ENCODE results near the gene HEYL. TPM values are rescaled to one million over a fixed set of nuclear protein-coding genes. Genes with fewer than 3 reads are reported as not detected.
A peak's percentile ranks its signal among the peaks of the same experiment; 100 is the strongest.
"Not testable (repeated sequence)": the region's sequence is repeated elsewhere in the genome, so short reads cannot be mapped to it uniquely, and the experiment has no call there.

HEYL gene
- total RNA-seq, 4 donors from 2014 or later: 9.4 to 64.0 (median 13.4) TPM

DNA sequence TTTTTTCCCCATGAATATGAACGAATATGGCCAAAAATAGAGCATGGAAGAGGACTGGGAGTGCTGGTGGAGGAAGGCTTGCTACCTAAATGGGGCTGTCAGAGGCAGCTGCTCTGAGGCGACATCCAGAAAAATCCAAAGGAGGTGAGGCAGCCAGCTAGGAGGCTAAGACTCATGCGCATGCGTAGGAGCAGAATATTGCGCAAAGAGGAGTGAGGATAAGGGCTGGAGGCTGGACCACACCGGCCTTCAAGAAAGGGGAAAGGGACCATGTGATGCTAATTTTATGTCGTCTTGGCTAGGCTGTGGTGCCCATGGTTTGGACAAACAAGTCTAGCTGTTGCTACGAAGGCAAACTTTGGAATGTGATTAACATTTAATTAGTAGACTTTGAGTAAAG is 30.5 kb downstream of the HEYL start:
- DNase-seq: peak in 1 of 2 donors; percentile 40
- no peaks in the 10 kb centered on the region for H3K36me3 ChIP-seq
- H3K27ac ChIP-seq: no peak overlapping the region
- no peak for TF ChIP-seq POLR2A (IDR thresholded peaks at IDR 0.05)
- TF ChIP-seq, protein P1, sequence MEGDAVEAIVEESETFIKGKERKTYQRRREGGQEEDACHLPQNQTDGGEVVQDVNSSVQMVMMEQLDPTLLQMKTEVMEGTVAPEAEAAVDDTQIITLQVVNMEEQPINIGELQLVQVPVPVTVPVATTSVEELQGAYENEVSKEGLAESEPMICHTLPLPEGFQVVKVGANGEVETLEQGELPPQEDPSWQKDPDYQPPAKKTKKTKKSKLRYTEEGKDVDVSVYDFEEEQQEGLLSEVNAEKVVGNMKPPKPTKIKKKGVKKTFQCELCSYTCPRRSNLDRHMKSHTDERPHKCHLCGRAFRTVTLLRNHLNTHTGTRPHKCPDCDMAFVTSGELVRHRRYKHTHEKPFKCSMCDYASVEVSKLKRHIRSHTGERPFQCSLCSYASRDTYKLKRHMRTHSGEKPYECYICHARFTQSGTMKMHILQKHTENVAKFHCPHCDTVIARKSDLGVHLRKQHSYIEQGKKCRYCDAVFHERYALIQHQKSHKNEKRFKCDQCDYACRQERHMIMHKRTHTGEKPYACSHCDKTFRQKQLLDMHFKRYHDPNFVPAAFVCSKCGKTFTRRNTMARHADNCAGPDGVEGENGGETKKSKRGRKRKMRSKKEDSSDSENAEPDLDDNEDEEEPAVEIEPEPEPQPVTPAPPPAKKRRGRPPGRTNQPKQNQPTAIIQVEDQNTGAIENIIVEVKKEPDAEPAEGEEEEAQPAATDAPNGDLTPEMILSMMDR (IDR thresholded peaks at IDR 0.05): no peak
- no peaks in the 10 kb centered on the region for H3K4me1 ChIP-seq
- no peak overlapping the region for H3K4me3 ChIP-seq
- intact Hi-C loops (cut with DNase I; ENCODE audit: low total_unique reads): loop anchor here (5.0 kb wide), 1 partner anchor 43 kb away; no protein-coding TSS in a partner anchor
- no peaks in the 10 kb centered on the region for H3K9me3 ChIP-seq
- H3K27me3 ChIP-seq: no peaks in the 10 kb centered on the region

DNA sequence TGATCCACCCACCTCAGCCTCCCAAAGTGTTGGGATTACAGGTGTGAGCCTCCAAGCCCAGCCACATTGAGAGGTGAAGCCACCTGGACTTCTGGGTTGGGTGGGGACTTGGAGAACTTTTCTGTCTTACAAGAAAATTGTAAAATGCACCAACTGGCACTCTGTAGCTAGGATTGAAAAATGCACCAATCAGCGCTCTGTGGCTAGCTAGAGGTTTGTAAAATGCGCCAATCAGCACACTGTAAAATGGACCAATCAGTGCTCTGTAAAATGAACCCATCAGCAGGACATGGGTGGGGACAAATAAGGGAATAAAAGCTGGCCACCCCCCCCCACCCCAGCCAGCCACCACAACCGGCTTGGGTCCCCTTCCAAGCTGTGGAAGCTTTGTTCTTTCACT is 35.8 kb downstream of the HEYL start:
- intact Hi-C loops (cut with DNase I; ENCODE audit: low total_unique reads); DNase-seq; H3K27me3 ChIP-seq; H3K4me3 ChIP-seq; H3K9me3 ChIP-seq; H3K27ac ChIP-seq; H3K36me3 ChIP-seq; H3K4me1 ChIP-seq: not testable (repeated sequence)

DNA sequence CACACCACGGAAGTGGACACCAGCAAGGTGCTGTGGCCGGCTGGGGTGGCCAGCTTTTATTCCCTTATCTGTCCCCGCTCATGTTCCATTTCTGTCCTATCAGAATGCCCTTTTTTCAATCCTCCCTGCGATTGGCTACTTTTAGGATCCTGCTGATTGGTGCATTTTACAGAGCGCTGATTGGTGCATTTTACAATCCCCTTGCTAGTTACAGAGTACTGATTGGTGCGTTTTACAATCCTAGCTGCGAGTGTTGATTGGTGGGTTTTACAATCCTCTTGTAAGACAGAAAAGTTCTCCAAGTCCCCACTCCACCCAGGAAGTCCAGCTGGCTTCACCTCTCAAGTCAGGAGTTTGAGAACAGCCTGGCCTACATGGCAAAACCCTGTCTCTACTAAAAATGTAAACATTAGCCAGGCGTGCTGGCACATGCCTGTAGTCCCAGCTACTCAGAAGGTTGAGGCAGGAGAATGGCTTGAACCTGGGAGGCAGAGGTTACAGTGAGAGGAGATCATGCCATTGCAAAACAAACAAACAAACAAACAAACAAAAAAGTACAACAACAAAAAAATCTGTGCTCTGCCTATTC is 37.7 kb downstream of the HEYL start:
- H3K27me3 ChIP-seq; H3K9me3 ChIP-seq; intact Hi-C loops (cut with DNase I; ENCODE audit: low total_unique reads); H3K36me3 ChIP-seq; H3K4me1 ChIP-seq; H3K27ac ChIP-seq; H3K4me3 ChIP-seq; DNase-seq: not testable (repeated sequence)

DNA sequence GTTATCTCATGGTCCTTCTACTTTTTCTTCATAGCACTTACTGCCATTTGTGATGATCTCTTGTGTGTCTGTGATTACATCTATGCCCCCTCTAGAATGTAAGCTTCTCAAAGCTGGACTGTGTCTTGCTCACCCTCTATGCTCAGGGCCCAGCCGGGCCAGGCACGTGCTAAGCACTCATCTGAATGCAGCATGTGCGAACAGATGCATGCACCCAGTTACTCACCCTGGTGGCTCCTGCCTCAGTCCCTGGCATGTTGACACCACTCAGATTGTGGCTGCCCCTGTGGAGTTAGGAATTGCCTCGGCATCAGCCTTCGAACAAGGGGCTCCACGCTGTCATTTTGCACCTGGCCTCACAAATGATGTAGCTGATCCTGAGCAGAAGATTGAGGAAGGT is 43.3 kb downstream of the HEYL start:
- Histone ChIP-seq H3K9me3 (no peaks in the 10 kb centered on the region), H3K4me3 (no peak overlapping the region), H3K4me1 (no peaks in the 10 kb centered on the region), H3K27me3 (no peaks in the 10 kb centered on the region), H3K36me3 (no peaks in the 10 kb centered on the region), H3K27ac (no peak overlapping the region)
- TF ChIP-seq, protein P1 (IDR thresholded peaks at IDR 0.05): no peak
- no peak for TF ChIP-seq POLR2A (IDR thresholded peaks at IDR 0.05)
- DNase-seq: no peak
- intact Hi-C loops (cut with DNase I; ENCODE audit: low total_unique reads): no loop called here

DNA sequence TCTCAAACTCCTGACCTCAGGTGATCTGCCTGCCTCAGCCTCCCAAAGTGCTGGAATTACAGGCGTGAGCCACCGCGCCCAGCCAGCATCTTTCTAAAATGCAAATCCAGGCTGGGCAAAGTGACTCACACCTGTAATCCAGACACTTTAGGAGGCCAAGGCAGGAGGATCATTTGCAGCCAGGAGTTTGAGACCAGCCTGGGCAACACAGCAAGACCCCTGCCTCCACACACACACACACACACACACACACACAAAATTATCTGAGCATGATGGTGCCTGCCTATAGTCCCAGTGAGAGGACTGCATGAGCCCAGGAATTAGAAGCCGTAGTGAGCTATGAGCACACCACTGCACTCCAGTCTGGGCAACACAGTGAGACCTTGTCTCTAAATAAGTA is 46.1 kb downstream of the HEYL start:
- DNase-seq: no peak
- TF ChIP-seq, protein P1 (IDR thresholded peaks at IDR 0.05): no peak
- no peak for TF ChIP-seq POLR2A (IDR thresholded peaks at IDR 0.05)
- no peaks in the 10 kb centered on the region for H3K4me1 ChIP-seq

DNA sequence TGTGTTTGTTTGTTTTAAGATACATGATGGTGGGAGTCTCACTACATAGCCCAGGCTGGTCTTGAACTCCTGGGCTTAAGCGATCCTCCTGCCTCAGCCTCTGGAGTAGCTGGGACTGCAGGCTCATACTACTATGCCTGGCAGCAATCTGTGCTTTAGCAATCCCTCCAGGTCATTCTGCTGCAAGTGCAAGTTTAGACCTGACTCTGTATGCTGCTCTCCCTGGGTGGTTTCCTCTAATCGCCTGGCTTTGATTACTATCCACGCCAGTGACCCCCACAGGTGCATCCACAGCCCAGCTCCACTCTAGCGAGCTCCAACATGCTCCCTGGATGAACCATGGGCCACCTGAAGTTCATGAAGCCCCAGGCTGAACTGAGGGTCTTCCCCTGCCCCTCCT is 47.4 kb downstream of the HEYL start:
- no peak for TF ChIP-seq POLR2A (IDR thresholded peaks at IDR 0.05)
- TF ChIP-seq, protein P1 (IDR thresholded peaks at IDR 0.05): no peak
- H3K9me3 ChIP-seq: no peaks in the 10 kb centered on the region
- no peaks in the 10 kb centered on the region for H3K27me3 ChIP-seq
- H3K27ac ChIP-seq: no peak overlapping the region
- H3K36me3 ChIP-seq: no peaks in the 10 kb centered on the region
- no peak for DNase-seq
- intact Hi-C loops (cut with DNase I; ENCODE audit: low total_unique reads): no loop called here
- H3K4me3 ChIP-seq: no peak overlapping the region
- H3K4me1 ChIP-seq: no peaks in the 10 kb centered on the region

More for the DNA sequence above, 46.1 kb downstream of the HEYL start:
- Histone ChIP-seq H3K4me3 (no peak overlapping the region), H3K27ac (no peak overlapping the region), H3K27me3 (no peaks in the 10 kb centered on the region), H3K36me3 (no peaks in the 10 kb centered on the region), H3K9me3 (no peaks in the 10 kb centered on the region)
- intact Hi-C loops (cut with DNase I; ENCODE audit: low total_unique reads): no loop called here
